T47D (cell line): Measurements from ENCODE around the gene NUCB2.

ENCODE experiments used
- DNase-seq, 2 experiments: peaks; one replicate each; pipeline versions ENCODE4 v3.0.0 to v3.0.0-alpha.2; 2011 to 2012; ENCODE audit warnings: low read depth in 1 of 2, low spot score in 1 of 2
- JUND ChIP-seq: IDR thresholded peaks from 2 replicates; pipeline ENCODE4 v1.6.1; 2012; ENCODE audit warnings: low read depth
- in situ Hi-C: cut with HindIII; loops from 2 replicates; pipeline ENCODE4 v1.10.0; 2016; ENCODE audit warnings: low sequenced_read_pairs, low pct_unique_long_range_greater_than_20kb

NUCB2 gene

GRCh38 chr11:17353821-17354600 lies 77.5 kb downstream of the NUCB2 start:
- TF ChIP-seq JUND = no peak
- no peak for DNase-seq
- in situ Hi-C loops = no loop called here

- in situ Hi-C loops = no loop called here
- TF ChIP-seq JUND = no peak
- DNase-seq = peak; percentile 55 to 74
Measured at GRCh38 chr11:17354601-17354991, 78.1 kb downstream of the NUCB2 start.

DNA sequence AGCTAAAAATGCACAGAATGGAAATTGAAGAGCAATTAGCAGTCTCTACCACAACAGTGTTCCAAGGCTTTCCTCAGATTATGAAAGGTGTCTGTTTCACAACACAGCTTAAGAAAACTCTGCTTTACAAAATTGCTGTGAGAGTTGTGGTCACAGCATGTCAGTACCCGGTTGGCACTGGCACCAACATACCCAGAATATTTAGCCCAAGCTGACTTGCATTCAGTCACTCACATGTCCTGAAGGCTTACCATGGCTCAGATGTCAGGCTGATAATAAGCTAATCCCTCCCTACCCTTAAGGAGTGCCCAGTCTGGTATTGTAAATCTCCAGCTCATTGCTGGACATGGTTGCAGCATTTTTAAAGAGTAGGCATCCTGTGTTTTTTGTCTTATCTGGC lies 90.0 kb downstream of the NUCB2 start:
- TF ChIP-seq JUND = no peak
- peak in 1 of 2 experiments; percentile 51 for DNase-seq
- in situ Hi-C loops = no loop called here

DNA sequence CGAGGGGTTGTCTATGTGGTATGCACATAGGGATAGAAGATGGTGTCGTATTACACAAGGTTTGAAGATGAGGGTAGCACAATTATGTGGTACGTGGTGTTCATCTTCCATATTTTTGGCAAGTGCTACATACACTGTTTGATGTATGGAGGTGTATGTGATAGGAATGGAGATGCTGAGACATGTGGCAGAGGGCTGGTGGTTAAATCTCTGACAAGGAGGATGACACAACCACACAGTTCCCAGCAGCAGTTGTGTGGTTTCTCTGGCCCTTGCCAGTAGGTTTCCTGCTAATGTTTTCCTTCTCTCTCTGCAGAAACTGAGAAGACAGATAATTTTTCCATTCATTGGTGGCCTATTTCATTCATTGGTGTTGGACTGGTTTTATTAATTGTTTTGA lies 92.0 kb downstream of the NUCB2 start:
- in situ Hi-C loops = no loop called here
- no peak for TF ChIP-seq JUND
- no peak for DNase-seq

DNA sequence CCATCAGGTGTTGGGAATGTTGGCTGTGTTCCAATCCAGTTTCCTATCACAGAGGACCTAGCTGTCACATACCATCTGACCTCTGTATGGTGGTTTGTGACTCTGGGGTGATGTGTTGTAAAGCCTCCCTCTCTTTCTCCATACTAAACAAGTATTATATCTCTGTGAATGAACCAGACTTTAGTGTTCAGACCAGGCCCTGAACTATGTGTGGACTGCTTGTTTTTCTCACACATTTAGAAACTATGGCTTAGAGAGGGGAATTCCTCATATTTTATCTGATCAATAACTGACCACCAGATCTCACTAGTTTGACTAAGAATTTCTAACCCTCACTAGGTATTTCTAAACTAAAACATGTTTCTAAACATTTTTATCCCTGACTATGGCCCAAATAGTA lies 92.6 kb downstream of the NUCB2 start:
- no peak for TF ChIP-seq JUND
- no peak for DNase-seq
- in situ Hi-C loops = no loop called here

- in situ Hi-C loops = no loop called here
- TF ChIP-seq JUND = no peak
- no peak for DNase-seq
Measured at GRCh38 chr11:17369684-17370243, 93.2 kb downstream of the NUCB2 start.

GRCh38 chr11:17371614-17372013 lies 95.1 kb downstream of the NUCB2 start:
- no peak for TF ChIP-seq JUND
- DNase-seq = no peak
- in situ Hi-C loops = no loop called here

DNA sequence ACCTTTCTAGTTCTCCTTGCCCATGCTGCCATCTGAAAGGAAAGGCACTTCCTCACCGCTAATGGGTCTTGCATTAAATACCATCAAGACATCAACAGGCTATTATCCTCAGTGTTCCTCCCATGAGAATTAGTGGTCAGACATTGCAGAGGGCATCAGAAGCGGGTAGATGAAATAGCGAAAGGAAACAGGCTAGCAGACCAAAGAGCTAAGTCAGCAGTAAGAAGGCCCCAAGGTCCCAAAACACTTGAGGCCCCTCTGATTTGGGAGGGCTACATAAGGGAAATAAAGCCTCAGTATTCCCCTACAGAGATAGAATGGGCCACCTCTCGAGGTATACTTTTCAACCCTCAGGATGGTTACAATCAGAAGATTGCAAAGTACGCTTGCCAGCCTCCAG lies 99.0 kb downstream of the NUCB2 start:
- no peak for TF ChIP-seq JUND
- in situ Hi-C loops = no loop called here
- DNase-seq = no peak

DNA sequence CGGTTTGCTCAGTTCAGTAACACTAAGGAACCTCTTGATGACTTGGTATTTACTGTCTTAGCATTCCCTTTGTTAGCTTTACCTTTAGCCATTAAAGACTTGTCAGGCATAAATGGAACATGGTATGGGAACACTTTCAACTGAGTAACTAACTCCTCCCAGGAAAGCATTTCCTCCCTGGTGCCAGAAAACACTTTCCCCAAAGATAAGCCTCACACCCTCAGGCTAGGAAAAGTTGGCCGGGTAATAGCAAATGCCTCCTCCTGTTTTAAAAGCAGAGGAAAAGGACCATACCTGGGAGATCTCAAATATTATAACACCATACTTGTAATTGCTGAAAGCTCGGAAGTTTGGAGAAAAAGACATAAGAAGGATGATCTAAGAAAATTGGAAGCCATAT lies 100.0 kb downstream of the NUCB2 start:
- no peak for DNase-seq
- TF ChIP-seq JUND = no peak
- in situ Hi-C loops = no loop called here

GRCh38 chr11:17378655-17379054 lies 102.1 kb downstream of the NUCB2 start:
- TF ChIP-seq JUND = no peak
- DNase-seq = no peak
- in situ Hi-C loops = no loop called here

GRCh38 chr11:17379383-17380180 lies 103.0 kb downstream of the NUCB2 start:
- TF ChIP-seq JUND = no peak
- in situ Hi-C loops = no loop called here
- no peak for DNase-seq

- no peak for TF ChIP-seq JUND
- in situ Hi-C loops = no loop called here
- DNase-seq = no peak
Measured at GRCh38 chr11:17381156-17381555, 104.6 kb downstream of the NUCB2 start.
